ENCODE measurements around the gene FAM216A. TPM values are rescaled to one million over a fixed set of nuclear protein-coding genes. Genes with fewer than 3 reads are reported as not detected.
A peak's percentile ranks its signal among the peaks of the same experiment; 100 is the strongest.

FAM216A gene
- total and polyA plus RNA-seq, 9 of the 15 experiments (the other 6 are each of a cell fraction or from before 2014, with no cell fraction given), result 17.2 to 96.9 (median 48.5) TPM

- TF ChIP-seq, protein P1, sequence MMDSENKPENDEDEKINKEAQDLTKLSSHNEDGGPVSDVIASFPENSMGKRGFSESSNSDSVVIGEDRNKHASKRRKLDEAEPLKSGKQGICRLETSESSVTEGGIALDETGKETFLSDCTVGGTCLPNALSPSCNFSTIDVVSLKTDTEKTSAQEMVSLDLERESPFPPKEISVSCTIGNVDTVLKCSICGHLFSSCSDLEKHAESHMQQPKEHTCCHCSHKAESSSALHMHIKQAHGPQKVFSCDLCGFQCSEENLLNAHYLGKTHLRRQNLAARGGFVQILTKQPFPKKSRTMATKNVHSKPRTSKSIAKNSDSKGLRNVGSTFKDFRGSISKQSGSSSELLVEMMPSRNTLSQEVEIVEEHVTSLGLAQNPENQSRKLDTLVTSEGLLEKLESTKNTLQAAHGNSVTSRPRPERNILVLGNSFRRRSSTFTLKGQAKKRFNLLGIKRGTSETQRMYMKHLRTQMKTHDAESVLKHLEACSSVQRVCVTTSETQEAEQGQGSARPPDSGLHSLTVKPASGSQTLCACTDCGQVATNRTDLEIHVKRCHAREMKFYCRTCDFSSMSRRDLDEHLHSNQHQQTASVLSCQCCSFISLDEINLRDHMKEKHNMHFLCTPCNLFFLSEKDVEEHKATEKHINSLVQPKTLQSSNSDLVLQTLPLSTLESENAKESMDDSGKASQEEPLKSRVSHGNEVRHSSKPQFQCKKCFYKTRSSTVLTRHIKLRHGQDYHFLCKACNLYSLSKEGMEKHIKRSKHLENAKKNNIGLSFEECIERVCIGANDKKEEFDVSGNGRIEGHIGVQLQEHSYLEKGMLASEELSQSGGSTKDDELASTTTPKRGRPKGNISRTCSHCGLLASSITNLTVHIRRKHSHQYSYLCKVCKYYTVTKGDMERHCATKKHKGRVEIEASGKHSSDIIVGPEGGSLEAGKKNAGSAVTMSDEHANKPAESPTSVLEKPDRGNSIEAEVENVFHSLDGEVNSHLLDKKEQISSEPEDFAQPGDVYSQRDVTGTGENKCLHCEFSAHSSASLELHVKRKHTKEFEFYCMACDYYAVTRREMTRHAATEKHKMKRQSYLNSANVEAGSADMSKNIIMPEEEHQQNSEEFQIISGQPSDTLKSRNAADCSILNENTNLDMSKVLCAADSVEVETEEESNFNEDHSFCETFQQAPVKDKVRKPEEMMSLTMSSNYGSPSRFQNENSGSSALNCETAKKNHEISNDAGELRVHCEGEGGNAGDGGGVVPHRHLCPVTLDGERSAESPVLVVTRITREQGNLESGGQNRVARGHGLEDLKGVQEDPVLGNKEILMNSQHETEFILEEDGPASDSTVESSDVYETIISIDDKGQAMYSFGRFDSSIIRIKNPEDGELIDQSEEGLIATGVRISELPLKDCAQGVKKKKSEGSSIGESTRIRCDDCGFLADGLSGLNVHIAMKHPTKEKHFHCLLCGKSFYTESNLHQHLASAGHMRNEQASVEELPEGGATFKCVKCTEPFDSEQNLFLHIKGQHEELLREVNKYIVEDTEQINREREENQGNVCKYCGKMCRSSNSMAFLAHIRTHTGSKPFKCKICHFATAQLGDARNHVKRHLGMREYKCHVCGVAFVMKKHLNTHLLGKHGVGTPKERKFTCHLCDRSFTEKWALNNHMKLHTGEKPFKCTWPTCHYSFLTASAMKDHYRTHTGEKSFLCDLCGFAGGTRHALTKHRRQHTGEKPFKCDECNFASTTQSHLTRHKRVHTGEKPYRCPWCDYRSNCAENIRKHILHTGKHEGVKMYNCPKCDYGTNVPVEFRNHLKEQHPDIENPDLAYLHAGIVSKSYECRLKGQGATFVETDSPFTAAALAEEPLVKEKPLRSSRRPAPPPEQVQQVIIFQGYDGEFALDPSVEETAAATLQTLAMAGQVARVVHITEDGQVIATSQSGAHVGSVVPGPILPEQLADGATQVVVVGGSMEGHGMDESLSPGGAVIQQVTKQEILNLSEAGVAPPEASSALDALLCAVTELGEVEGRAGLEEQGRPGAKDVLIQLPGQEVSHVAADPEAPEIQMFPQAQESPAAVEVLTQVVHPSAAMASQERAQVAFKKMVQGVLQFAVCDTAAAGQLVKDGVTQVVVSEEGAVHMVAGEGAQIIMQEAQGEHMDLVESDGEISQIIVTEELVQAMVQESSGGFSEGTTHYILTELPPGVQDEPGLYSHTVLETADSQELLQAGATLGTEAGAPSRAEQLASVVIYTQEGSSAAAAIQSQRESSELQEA (IDR thresholded peaks at IDR 0.05; ENCODE audit: low read depth), result peak; percentile 98
- TF ChIP-seq ARID2 (IDR thresholded peaks at IDR 0.05) (no peak), RFX1 (IDR thresholded peaks at IDR 0.05) (no peak), EWSR1 (IDR thresholded peaks at IDR 0.05; ENCODE audit: borderline replicate concordance, low read depth, partially characterized antibody) (no peak), ZNF232 (CRISPR knock-in tag; IDR thresholded peaks at IDR 0.05) (peak; percentile 96), TCF7 (IDR thresholded peaks at IDR 0.05; ENCODE audit: borderline replicate concordance) (peak; percentile 88; the same call in 1 of the 2 replicates), KDM2B (CRISPR knock-in tag; IDR thresholded peaks at IDR 0.05) (0 out of 2 replicates have a peak, but pooled peaks have one; percentile 15), E2F1 (CRISPR knock-in tag; IDR thresholded peaks at IDR 0.05) (peak; percentile 100), KLF13 (tag; IDR thresholded peaks at IDR 0.05; ENCODE audit: borderline replicate concordance, low read depth) (peak; percentile 89)
- TF ChIP-seq, protein P2, sequence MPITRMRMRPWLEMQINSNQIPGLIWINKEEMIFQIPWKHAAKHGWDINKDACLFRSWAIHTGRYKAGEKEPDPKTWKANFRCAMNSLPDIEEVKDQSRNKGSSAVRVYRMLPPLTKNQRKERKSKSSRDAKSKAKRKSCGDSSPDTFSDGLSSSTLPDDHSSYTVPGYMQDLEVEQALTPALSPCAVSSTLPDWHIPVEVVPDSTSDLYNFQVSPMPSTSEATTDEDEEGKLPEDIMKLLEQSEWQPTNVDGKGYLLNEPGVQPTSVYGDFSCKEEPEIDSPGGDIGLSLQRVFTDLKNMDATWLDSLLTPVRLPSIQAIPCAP (CRISPR knock-in tag; IDR thresholded peaks at IDR 0.05; ENCODE audit: borderline replicate concordance), result peak; percentile 95; the same call in 1 of the 2 replicates
Observed at GRCh38 chr12:110501752-110502738, 33.4 kb downstream of the FAM216A start, which contains the start of the genes RAD9B and VPS29 (continued).

All from K562 (cell line).